Hematopoietic multipotent progenitor cell (in vitro differentiated cells): ENCODE measurements around the gene PURA. TPM values are rescaled to one million over a fixed set of nuclear protein-coding genes. Genes with fewer than 3 reads are reported as not detected.

ENCODE experiments used
- DNase-seq, 3 donors: peaks; one replicate each; pipeline ENCODE4 v3.0.0-alpha.2; 2011 to 2015; ENCODE audit warnings: low read depth in 2 of 3, low spot score in 2 of 3
- total RNA-seq: library from RNA; depleted of rRNA; stranded (reverse); fragments of >200 nt; gene quantifications from one replicate; pipeline ENCODE4 v1.2.3, GENCODE V29; 2012

PURA gene
- total RNA-seq, 1 donor, result 4.3 TPM

- DNase-seq, result no peak
These were observed 19.7 kb downstream of the PURA start for GRCh38 chr5:140133514-140134167.

- no peak for DNase-seq
These were observed 20.5 kb downstream of the PURA start for GRCh38 chr5:140134277-140134935.

- DNase-seq, result no peak
These were observed 21.2 kb downstream of the PURA start for GRCh38 chr5:140135127-140135526.

- no peak for DNase-seq
These were observed 22.7 kb downstream of the PURA start for GRCh38 chr5:140136624-140137023.

GRCh38 chr5:140140435-140140834 is 26.5 kb downstream of the PURA start:
- no peak for DNase-seq

- DNase-seq, result no peak
These were observed 27.3 kb downstream of the PURA start for GRCh38 chr5:140141241-140141640.

GRCh38 chr5:140142246-140142645 is 28.3 kb downstream of the PURA start:
- no peak for DNase-seq

- no peak for DNase-seq
These were observed 28.9 kb downstream of the PURA start for GRCh38 chr5:140142856-140143255.

- DNase-seq, result no peak
These were observed 29.8 kb downstream of the PURA start for GRCh38 chr5:140143521-140144258.

GRCh38 chr5:140145256-140145655 is 31.3 kb downstream of the PURA start:
- DNase-seq, result no peak

- DNase-seq, result peak in 2 of 3 donors; percentile 73 to 74
These were observed 32.1 kb downstream of the PURA start for GRCh38 chr5:140145818-140146522.

GRCh38 chr5:140146523-140146842 is 32.6 kb downstream of the PURA start:
- no peak for DNase-seq

- DNase-seq, result no peak
These were observed 33.6 kb downstream of the PURA start for GRCh38 chr5:140147460-140147859.

- no peak for DNase-seq
These were observed 34.6 kb downstream of the PURA start for GRCh38 chr5:140148508-140148907.

- DNase-seq, result no peak
These were observed 36.3 kb downstream of the PURA start for GRCh38 chr5:140150201-140150600.

- no peak for DNase-seq
These were observed 37.5 kb downstream of the PURA start for GRCh38 chr5:140151144-140152021.

- no peak for DNase-seq
These were observed 38.4 kb downstream of the PURA start for GRCh38 chr5:140152022-140152999.

GRCh38 chr5:140153255-140153654 is 39.3 kb downstream of the PURA start:
- DNase-seq, result no peak

- no peak for DNase-seq
These were observed 40.0 kb downstream of the PURA start for GRCh38 chr5:140153905-140154304.
